GM12864 (cell line): Measurements from ENCODE around the gene PPP1R3D.
"Not testable (repeated sequence)": the region's sequence is repeated elsewhere in the genome, so short reads cannot be mapped to it uniquely, and the experiment has no call there.

Experiments
- DNase-seq: peaks from one replicate; pipeline ENCODE4 v3.0.0-alpha.2; 2011; ENCODE audit warnings: low read depth
- H3K4me3 ChIP-seq: 2 replicates; pipeline ENCODE4 v1.5.1; 2011; ENCODE audit warnings: mild to moderate bottlenecking, low read depth, low read length, control low read depth
- CTCF ChIP-seq: IDR thresholded peaks from 2 replicates; pipeline ENCODE4 v1.5.1; 2011; ENCODE audit warnings: low read depth, mild to moderate bottlenecking, moderate library complexity, low read length, control low read depth, inconsistent platforms; ENCODE audit errors: missing control alignments

The PPP1R3D gene

DNA sequence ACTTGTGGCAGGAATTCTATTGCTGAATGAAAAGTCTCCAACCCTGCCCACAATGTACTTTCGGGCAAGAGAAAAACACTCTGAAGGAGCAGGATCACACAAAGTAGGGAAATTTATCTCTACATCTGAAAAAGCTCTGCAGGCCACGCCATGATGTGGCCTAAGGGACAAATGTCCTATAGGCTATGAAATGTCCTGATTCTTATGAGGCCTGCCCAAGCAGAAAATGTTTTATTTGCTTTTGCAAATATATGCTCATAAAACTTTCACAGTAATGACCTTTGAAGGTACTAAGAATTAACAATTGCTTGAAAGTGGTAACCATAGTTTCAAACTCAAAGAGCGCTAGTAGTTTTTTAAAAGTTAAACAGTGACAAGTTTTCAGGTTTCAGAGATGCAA, 37.6 kb downstream of the PPP1R3D start:
- H3K4me3 ChIP-seq, result no peak overlapping the region
- no peak for TF ChIP-seq CTCF
- no peak for DNase-seq

GRCh38 chr20:59895908-59896307, 44.2 kb downstream of the PPP1R3D start:
- no peak overlapping the region for H3K4me3 ChIP-seq
- DNase-seq, result no peak
- no peak for TF ChIP-seq CTCF

DNA sequence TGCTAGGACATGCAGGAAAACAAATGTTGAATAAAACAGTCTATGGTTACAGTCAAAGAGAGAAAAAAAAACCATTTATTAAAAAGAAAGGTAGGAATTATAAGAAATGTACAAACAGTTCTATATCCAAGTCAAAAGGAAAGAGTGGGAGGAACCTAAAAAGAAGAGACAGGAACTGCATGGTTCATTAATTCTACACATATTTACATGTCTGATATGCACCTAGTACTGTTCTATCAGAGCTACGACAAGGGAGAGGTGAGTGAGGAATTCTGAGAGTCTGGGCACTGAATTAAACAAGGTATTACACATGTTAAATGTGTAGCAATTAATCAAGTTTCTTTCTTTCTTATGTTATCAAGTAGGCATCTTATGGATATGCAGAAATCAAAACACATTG, 48.5 kb downstream of the PPP1R3D start:
- no peak for DNase-seq
- TF ChIP-seq CTCF, result no peak
- H3K4me3 ChIP-seq, result no peak overlapping the region

- not testable (repeated sequence) for DNase-seq, H3K4me3 ChIP-seq
Measured at GRCh38 chr20:59890035-59890434, 50.1 kb downstream of the PPP1R3D start.

DNA sequence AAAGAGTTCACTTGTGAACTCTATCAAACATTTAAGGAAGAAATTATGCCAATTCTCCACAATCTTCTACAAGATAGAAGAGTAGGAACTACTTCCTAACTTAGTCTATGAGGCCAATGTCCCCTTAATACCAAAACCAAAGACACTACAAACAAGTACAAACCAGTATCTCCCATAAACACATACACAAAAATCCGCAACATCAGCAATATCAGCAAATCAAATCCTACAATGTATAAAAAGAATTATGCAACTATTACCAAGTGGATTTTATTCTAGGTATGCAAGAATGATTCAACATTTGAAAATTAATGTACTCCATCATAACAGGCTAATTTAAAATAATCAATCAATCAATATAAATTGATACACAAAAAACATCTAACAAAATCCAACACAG, 52.1 kb downstream of the PPP1R3D start:
- DNase-seq, result no peak
- no peak for TF ChIP-seq CTCF
- H3K4me3 ChIP-seq, result no peak overlapping the region
